B cell (primary cell): ENCODE results near the gene SHROOM2. TPM values are rescaled to one million over a fixed set of nuclear protein-coding genes. Genes with fewer than 3 reads are reported as not detected.

Source experiments
- ATAC-seq: fragments of 200-7000 bp; cut with Tn5 transposase; one replicate; pipeline ENCODE4 v1.10.0; 2021; ENCODE audit warnings: low read depth, mild to moderate bottlenecking, moderate number of reproducible peaks, moderate library complexity
- CTCF ChIA-PET: fragments of 350-600 bp; sonication (Branson Sonifier 250); formaldehyde crosslinking; loops from one replicate; lab custom pipeline; 2021; ENCODE audit warnings: antibody characterized with exemption, inconsistent platforms; lab: Charles Lee
- POLR2A ChIA-PET: fragments of 350-600 bp; sonication (Branson Sonifier 250); formaldehyde crosslinking; loops from one replicate; lab custom pipeline; 2021; ENCODE audit warnings: antibody characterized with exemption; lab: Charles Lee
- DNase-seq: peaks from one replicate; pipeline ENCODE4 v3.0.0; 2013
- H2AFZ ChIP-seq: 2 replicates; pipeline ENCODE4 v1.6.1; 2012; ENCODE audit warnings: mild to moderate bottlenecking, low read depth, low read length; ENCODE audit not compliant: insufficient read depth, poor library complexity, severe bottlenecking
- H3K27ac ChIP-seq, 2 donors: 1 replicate in 1 of 2; 2 replicates in 1 of 2; pipeline ENCODE4 v1.5.1; 2012 to 2013; ENCODE audit warnings: low read length in 2 of 2, mild to moderate bottlenecking in 2 of 2, moderate library complexity in 1 of 2
- H3K27me3 ChIP-seq, 4 experiments: fragments of 200-600 bp in 1 of 4; sonication (generic) in 1 of 4; replicated peaks in 1 of 4; 1 replicate in 2 of 4; 2 replicates in 2 of 4; pipeline versions ENCODE4 v1.6.1 to v1.7.0; 2013 to 2016; ENCODE audit warnings: low read length in 3 of 4, mild to moderate bottlenecking in 2 of 4, mixed read lengths in 1 of 4, moderate library complexity in 1 of 4; ENCODE audit not compliant: insufficient read depth in 4 of 4, control insufficient read depth in 3 of 4; ENCODE audit errors: control extremely low read depth in 1 of 4
- H3K36me3 ChIP-seq, 2 experiments: replicated peaks in 1 of 2; 1 replicate in 1 of 2; 2 replicates in 1 of 2; pipeline versions ENCODE4 v1.6.1 to v1.7.1; 2013; ENCODE audit warnings: low read length in 1 of 2; ENCODE audit not compliant: insufficient read depth in 2 of 2, control insufficient read depth in 1 of 2; ENCODE audit errors: control extremely low read depth in 1 of 2, extremely low read depth in 1 of 2
- H3K4me1 ChIP-seq, 2 donors: fragments of 200-600 bp in 1 of 2; sonication (generic) in 1 of 2; 1 replicate in 1 of 2; 2 replicates in 1 of 2; pipeline versions ENCODE4 v1.5.1 to v1.6.1; 2013 to 2017; ENCODE audit warnings: low read length in 2 of 2; ENCODE audit not compliant: control insufficient read depth in 2 of 2, insufficient read depth in 2 of 2
- H3K4me2 ChIP-seq: replicated peaks from 2 replicates; pipeline ENCODE3; 2012; ENCODE audit warnings: mild to moderate bottlenecking, low read depth, low read length; ENCODE audit not compliant: poor library complexity, severe bottlenecking
- H3K4me3 ChIP-seq, 5 experiments: fragments of 200-600 bp in 1 of 5; sonication (generic) in 1 of 5; 1 replicate in 3 of 5; 2 replicates in 2 of 5; pipeline versions ENCODE4 v1.5.1 to v1.7.0; 2011 to 2016; ENCODE audit warnings: low read length in 4 of 5, mild to moderate bottlenecking in 4 of 5, low read depth in 2 of 5, control low read depth in 1 of 5, moderate library complexity in 1 of 5; ENCODE audit not compliant: insufficient read depth in 1 of 5; ENCODE audit errors: control extremely low read depth in 1 of 5, extremely low read depth in 1 of 5
- H3K79me2 ChIP-seq: fragments of 200-600 bp; sonication (generic); one replicate; pipeline ENCODE4 v1.6.0; 2016; ENCODE audit warnings: low read length; ENCODE audit not compliant: control insufficient read depth, insufficient read depth
- H3K9ac ChIP-seq: fragments of 200-600 bp; sonication (generic); 2 replicates; pipeline ENCODE4 v1.6.1; 2017; ENCODE audit warnings: mild to moderate bottlenecking, low read length, moderate library complexity
- H3K9me3 ChIP-seq, 3 donors: one replicate each; pipeline versions ENCODE4 v1.6.1 to v1.7.1; 2013; ENCODE audit warnings: low read length in 2 of 3; ENCODE audit not compliant: control insufficient read depth in 2 of 3, insufficient read depth in 1 of 3; ENCODE audit errors: control extremely low read depth in 1 of 3
- H4K20me1 ChIP-seq: 2 replicates; pipeline ENCODE4 v1.6.0; 2012; ENCODE audit warnings: mild to moderate bottlenecking, low read length; ENCODE audit not compliant: insufficient read depth, control insufficient read depth, poor library complexity, severe bottlenecking
- H3K27ac Mint-ChIP-seq: one replicate; pipeline ENCODE4 v1.8.0; 2021; ENCODE audit warnings: mixed read lengths
- H3K27me3 Mint-ChIP-seq: one replicate; pipeline ENCODE4 v1.8.0; 2021; ENCODE audit warnings: mixed read lengths
- H3K4me1 Mint-ChIP-seq: one replicate; pipeline ENCODE4 v1.8.0; 2021; ENCODE audit warnings: mixed read lengths
- H3K4me3 Mint-ChIP-seq: one replicate; pipeline ENCODE4 v1.8.0; 2021; ENCODE audit warnings: mixed read lengths
- H3K9me3 Mint-ChIP-seq: one replicate; pipeline ENCODE4 v1.8.0; 2022; ENCODE audit warnings: mixed read lengths; ENCODE audit not compliant: insufficient read depth
- CTCF ChIP-seq: fragments of 200-600 bp; IDR thresholded peaks from one replicate; pipeline ENCODE4 v1.8.0; 2022; ENCODE audit warnings: antibody characterized with exemption, mild to moderate bottlenecking
- EZH2 ChIP-seq: IDR thresholded peaks from 2 replicates; pipeline ENCODE4 v1.6.1; 2012; ENCODE audit warnings: borderline replicate concordance, low read depth, mild to moderate bottlenecking, moderate library complexity, low read length; ENCODE audit not compliant: insufficient read depth, poor library complexity, severe bottlenecking
- WGBS: methylation state at CpG from one replicate; pipeline ENCODE4 v1.1.5; 2013; ENCODE audit warnings: missing lambda C conversion rate; ENCODE audit not compliant: insufficient coverage; 5-methylcytosine and 5-hydroxymethylcytosine counted together
- intact Hi-C: fragments of 100-400 bp; cut with micrococcal nuclease; formaldehyde crosslinking; loops from one replicate; pipeline ENCODE4 v1.10.0; 2022
- polyA plus RNA-seq: library from polyadenylated mRNA; depleted of rRNA; stranded (reverse); fragments of >200 nt; gene quantifications from 2 replicates; pipeline ENCODE4 v1.2.3, GENCODE V29; 2012
- total RNA-seq, 2 donors: library from RNA; stranded (reverse); fragments of 120-200 nt in 1 of 2; gene quantifications; 1 replicate in 1 of 2; 2 replicates in 1 of 2; pipeline versions ENCODE4 v1.2.3 to v1.2.4, GENCODE V29; 2013 to 2022

The SHROOM2 gene
- total and polyA plus RNA-seq, 2 donors (not counting 1 experiment from before 2014, with no cell fraction given), result not detected

- no peak for DNase-seq
- ChIA-PET POLR2A (no interaction called here), CTCF (no interaction called here)
- H3K4me3 ChIP-seq, result no peak overlapping the region
- H3K36me3 ChIP-seq, result no peaks in the 10 kb centered on the region
- H3K79me2 ChIP-seq, result no peaks in the 10 kb centered on the region
- no peak overlapping the region for H3K9ac ChIP-seq
- H3K27ac Mint-ChIP-seq, result no peak overlapping the region
- no peaks in the 10 kb centered on the region for H3K9me3 Mint-ChIP-seq
- H3K27me3 Mint-ChIP-seq, result peaks cover 16% of the 10 kb centered on the region
- intact Hi-C loops, result no loop called here
- H4K20me1 ChIP-seq, result no peaks in the 10 kb centered on the region
- TF ChIP-seq CTCF (no peak), EZH2 (no peak)
- H3K4me3 Mint-ChIP-seq, result no peak overlapping the region
- H3K4me1 ChIP-seq, result no peaks in the 10 kb centered on the region
- peaks cover 5% of the 10 kb centered on the region for H3K4me1 Mint-ChIP-seq
- H3K9me3 ChIP-seq, result no peaks in the 10 kb centered on the region
- no peak overlapping the region for H3K27ac ChIP-seq
- H3K4me2 ChIP-seq, result no peak overlapping the region
- 97% methylated on average over 4 of the region's 6 CpGs for WGBS
- H2AFZ ChIP-seq, result no peak overlapping the region
- ATAC-seq, result no peak
- H3K27me3 ChIP-seq, result no peaks in the 10 kb centered on the region
Measured at GRCh38 chrX:9909254-9909653, 123.0 kb downstream of the SHROOM2 start.

GRCh38 chrX:9911487-9911886 is 125.3 kb downstream of the SHROOM2 start:
- intact Hi-C loops, result no loop called here
- Histone ChIP-seq H3K27ac (no peak overlapping the region), H3K79me2 (no peaks in the 10 kb centered on the region), H3K4me2 (no peak overlapping the region), H2AFZ (no peak overlapping the region), H3K9me3 (no peaks in the 10 kb centered on the region), H3K4me3 (no peak overlapping the region), H3K36me3 (no peaks in the 10 kb centered on the region), H3K27me3 (no peaks in the 10 kb centered on the region), H4K20me1 (no peaks in the 10 kb centered on the region), H3K9ac (no peak overlapping the region), H3K4me1 (no peaks in the 10 kb centered on the region)
- ATAC-seq (no peak), DNase-seq (no peak)
- peaks cover 22% of the 10 kb centered on the region for H3K27me3 Mint-ChIP-seq
- ChIA-PET CTCF (no interaction called here), POLR2A (no interaction called here)
- no peak overlapping the region for H3K4me3 Mint-ChIP-seq
- TF ChIP-seq CTCF (no peak), EZH2 (no peak)
- H3K4me1 Mint-ChIP-seq, result peaks cover 5% of the 10 kb centered on the region
- H3K9me3 Mint-ChIP-seq, result no peaks in the 10 kb centered on the region
- no peak overlapping the region for H3K27ac Mint-ChIP-seq
- 74% methylated on average over 3 of the region's 7 CpGs for WGBS
